H9 (cell line): ENCODE results near the gene CPXM2. TPM values are rescaled to one million over a fixed set of nuclear protein-coding genes. Genes with fewer than 3 reads are reported as not detected.
A peak's percentile ranks its signal among the peaks of the same experiment; 100 is the strongest.

ENCODE experiments used
- DNase-seq: peaks from one replicate; pipeline ENCODE4 v3.0.0-alpha.2; 2017
- H2AFZ ChIP-seq: one replicate; pipeline ENCODE4 v1.6.1; 2013; ENCODE audit warnings: mild to moderate bottlenecking, low read length, control low read depth, moderate library complexity
- H2AK5ac ChIP-seq: 2 replicates; pipeline ENCODE4 v1.6.1; 2013; ENCODE audit warnings: low read length, control low read depth, mixed read lengths; ENCODE audit not compliant: insufficient read length
- H2BK120ac ChIP-seq: one replicate; pipeline ENCODE4 v1.6.1; 2013; ENCODE audit warnings: low read depth, mild to moderate bottlenecking, low read length, control low read depth, inconsistent platforms; ENCODE audit not compliant: poor library complexity, severe bottlenecking
- H2BK12ac ChIP-seq: 2 replicates; pipeline ENCODE4 v1.6.1; 2013; ENCODE audit warnings: low read length, control low read depth, mixed read lengths, low read depth; ENCODE audit not compliant: insufficient read length
- H2BK15ac ChIP-seq: 2 replicates; pipeline ENCODE4 v1.6.1; 2013; ENCODE audit warnings: low read depth, low read length, control low read depth
- H2BK20ac ChIP-seq: one replicate; pipeline ENCODE4 v1.6.1; 2013; ENCODE audit warnings: low read depth, mild to moderate bottlenecking, low read length, control low read depth, inconsistent platforms; ENCODE audit not compliant: poor library complexity, severe bottlenecking
- H2BK5ac ChIP-seq: 2 replicates; pipeline ENCODE4 v1.6.1; 2013; ENCODE audit warnings: low read length, control low read depth, mixed read lengths; ENCODE audit not compliant: insufficient read length
- H3K14ac ChIP-seq: 2 replicates; pipeline ENCODE4 v1.6.1; 2013; ENCODE audit warnings: low read length, control low read depth; ENCODE audit not compliant: insufficient read depth
- H3K18ac ChIP-seq: 2 replicates; pipeline ENCODE4 v1.6.1; 2013; ENCODE audit warnings: low read depth, mild to moderate bottlenecking, mixed read lengths, low read length, control low read depth; ENCODE audit not compliant: insufficient read length
- H3K23ac ChIP-seq: 2 replicates; pipeline ENCODE4 v1.6.1; 2013; ENCODE audit warnings: low read length, control low read depth, mixed read lengths, low read depth; ENCODE audit not compliant: insufficient read length
- H3K23me2 ChIP-seq: 2 replicates; pipeline ENCODE4 v1.6.1; 2013; ENCODE audit warnings: low read depth, mild to moderate bottlenecking, mixed read lengths, low read length, control low read depth; ENCODE audit not compliant: insufficient read length, poor library complexity, severe bottlenecking
- H3K27ac ChIP-seq: 2 replicates; pipeline ENCODE4 v1.5.1; 2013; ENCODE audit warnings: low read length, control low read depth, mixed read lengths, low read depth; ENCODE audit not compliant: insufficient read length
- H3K27me3 ChIP-seq: 2 replicates; pipeline ENCODE4 v1.6.1; 2013; ENCODE audit warnings: low read length, control low read depth, inconsistent platforms; ENCODE audit not compliant: insufficient read depth
- H3K4ac ChIP-seq: 2 replicates; pipeline ENCODE4 v1.6.1; 2013; ENCODE audit warnings: low read depth, mild to moderate bottlenecking, control low read depth, inconsistent platforms, low read length, moderate library complexity
- H3K4me1 ChIP-seq: 2 replicates; pipeline ENCODE4 v1.6.1; 2013; ENCODE audit warnings: low read length, control low read depth, inconsistent platforms; ENCODE audit not compliant: insufficient read depth
- H3K4me2 ChIP-seq: 2 replicates; pipeline ENCODE4 v1.6.1; 2013; ENCODE audit warnings: low read length, control low read depth, mixed read lengths; ENCODE audit not compliant: insufficient read length, insufficient read depth
- H3K56ac ChIP-seq: 2 replicates; pipeline ENCODE4 v1.6.1; 2013; ENCODE audit warnings: low read depth, mild to moderate bottlenecking, mixed read lengths, low read length, control low read depth; ENCODE audit not compliant: insufficient read length
- H3K79me1 ChIP-seq: 2 replicates; pipeline ENCODE4 v1.6.1; 2013; ENCODE audit warnings: low read depth, mild to moderate bottlenecking, moderate library complexity, low read length, control low read depth, inconsistent platforms; ENCODE audit not compliant: insufficient read depth, poor library complexity, severe bottlenecking
- H3K79me2 ChIP-seq: 2 replicates; pipeline ENCODE4 v1.6.1; 2013; ENCODE audit warnings: low read length, control low read depth, inconsistent platforms; ENCODE audit not compliant: insufficient read depth
- H3K9ac ChIP-seq: 2 replicates; pipeline ENCODE4 v1.6.1; 2013; ENCODE audit warnings: low read length, control low read depth, mixed read lengths; ENCODE audit not compliant: insufficient read length; ENCODE audit errors: extremely low read depth
- H3K9me3 ChIP-seq: one replicate; pipeline ENCODE4 v1.6.1; 2013; ENCODE audit warnings: low read depth, low read length, inconsistent platforms; ENCODE audit not compliant: control insufficient read depth
- H3T11ph ChIP-seq: one replicate; pipeline ENCODE4 v1.6.1; 2013; ENCODE audit warnings: mild to moderate bottlenecking, low read length, control low read depth, inconsistent platforms
- H4K20me1 ChIP-seq: one replicate; pipeline ENCODE4 v1.6.1; 2013; ENCODE audit not compliant: control insufficient read depth, insufficient read length, insufficient read depth
- H4K5ac ChIP-seq: 2 replicates; pipeline ENCODE4 v1.6.1; 2013; ENCODE audit warnings: low read depth, mild to moderate bottlenecking, mixed read lengths, low read length, control low read depth; ENCODE audit not compliant: insufficient read length
- H4K8ac ChIP-seq: replicated peaks from 2 replicates; pipeline ENCODE4 v1.6.1; 2013; ENCODE audit warnings: low read length, control low read depth, mixed read lengths, low read depth; ENCODE audit not compliant: insufficient read length
- H4K91ac ChIP-seq: 2 replicates; pipeline ENCODE4 v1.6.1; 2013; ENCODE audit warnings: low read depth, mild to moderate bottlenecking, moderate library complexity, mixed read lengths, low read length, control low read depth; ENCODE audit not compliant: insufficient read length
- H3K27ac Mint-ChIP-seq, 3 experiments: 2 replicates in 2 of 3; 3 replicates in 1 of 3; pipeline ENCODE4 v1.8.0; 2020 to 2021; ENCODE audit warnings: mixed read lengths in 3 of 3, mild to moderate bottlenecking in 1 of 3, moderate library complexity in 1 of 3
- H3K27me3 Mint-ChIP-seq: 2 replicates; pipeline ENCODE4 v1.8.0; 2021; ENCODE audit warnings: low read depth, mild to moderate bottlenecking, moderate library complexity, mixed read lengths
- H3K36me3 Mint-ChIP-seq, 3 experiments: 2 replicates in 2 of 3; 3 replicates in 1 of 3; pipeline ENCODE4 v1.8.0; 2020 to 2021; ENCODE audit warnings: low read depth in 3 of 3, mixed read lengths in 3 of 3; ENCODE audit not compliant: insufficient read depth in 1 of 3
- H3K4me1 Mint-ChIP-seq, 2 experiments: 2 replicates each; pipeline ENCODE4 v1.8.0; 2020; ENCODE audit warnings: mixed read lengths in 2 of 2
- H3K4me3 Mint-ChIP-seq, 2 experiments: 2 replicates in 1 of 2; 3 replicates in 1 of 2; pipeline ENCODE4 v1.8.0; 2020 to 2021; ENCODE audit warnings: mild to moderate bottlenecking in 2 of 2, mixed read lengths in 2 of 2, moderate library complexity in 1 of 2
- H3K9me3 Mint-ChIP-seq, 2 experiments: 2 replicates in 1 of 2; 3 replicates in 1 of 2; pipeline ENCODE4 v1.8.0; 2020; ENCODE audit warnings: mild to moderate bottlenecking in 2 of 2, mixed read lengths in 2 of 2, moderate library complexity in 1 of 2
- WGBS: extraction: QIAGEN DNeasy Blood & Tissue Kit; methylation state at CpG from one replicate; pipeline ENCODE4 v1.1.7; 2013; ENCODE audit warnings: missing lambda C conversion rate, low lambda C conversion rate, mixed read lengths; ENCODE audit not compliant: insufficient read length; ENCODE audit errors: extremely low coverage; 5-methylcytosine and 5-hydroxymethylcytosine counted together
- total RNA-seq: library from RNA; stranded (reverse); gene quantifications from 2 replicates; pipeline ENCODE4 v1.2.1, GENCODE V29; 2021
- TF ChIP-seq, protein P1 (sequence below): fragments of 200-600 bp; sonication (generic); conservative IDR thresholded peaks from 3 replicates; pipeline ENCODE4 v1.8.0; 2021; ENCODE audit warnings: antibody characterized with exemption, mild to moderate bottlenecking

Gene CPXM2
- total RNA-seq, 1 experiment from 2014 or later, result 1.7 TPM

- Histone ChIP-seq H3K27ac (no peak overlapping the region), H2BK5ac (no peak overlapping the region), H3K23ac (no peak overlapping the region), H3K79me2 (no peaks in the 10 kb centered on the region), H3K4me1 (peaks cover 8% of the 10 kb centered on the region; the same call in 1 of the 2 replicates), H3K27me3 (no peaks in the 10 kb centered on the region), H3K23me2 (no peaks in the 10 kb centered on the region), H3K18ac (no peak overlapping the region), H3K9me3 (no peaks in the 10 kb centered on the region), H3K4me2 (no peak overlapping the region), H4K8ac (no peak overlapping the region), H3K56ac (no peak overlapping the region), H4K91ac (no peak overlapping the region), H2BK20ac (no peak overlapping the region), H3K14ac (no peak overlapping the region), H4K20me1 (no peaks in the 10 kb centered on the region), H2BK120ac (no peak overlapping the region), H2AK5ac (no peak overlapping the region), H3T11ph (no peak overlapping the region), H3K4ac (no peak overlapping the region), H2AFZ (no peak overlapping the region), H3K9ac (no peak overlapping the region), H2BK12ac (no peak overlapping the region), H2BK15ac (no peak overlapping the region), H4K5ac (no peak overlapping the region), H3K79me1 (no peaks in the 10 kb centered on the region)
- H3K9me3 Mint-ChIP-seq, result peaks cover 0 to 3% of the 10 kb centered on the region in 2 experiments; a peak in 1 of 5 replicates
- H3K4me1 Mint-ChIP-seq, result peaks cover 37 to 46% of the 10 kb centered on the region in 2 experiments
- peak overlapping the region in 1 of 2 experiments; percentile 17; a peak in 1 of 5 replicates for H3K4me3 Mint-ChIP-seq
- H3K36me3 Mint-ChIP-seq, result no peaks in the 10 kb centered on the region
- DNase-seq, result no peak
- WGBS, result no CpG with 5 or more reads among the region's 14 CpGs
- peaks cover 41% of the 10 kb centered on the region for H3K27me3 Mint-ChIP-seq
- H3K27ac Mint-ChIP-seq, result no peak overlapping the region
- TF ChIP-seq, protein P1, sequence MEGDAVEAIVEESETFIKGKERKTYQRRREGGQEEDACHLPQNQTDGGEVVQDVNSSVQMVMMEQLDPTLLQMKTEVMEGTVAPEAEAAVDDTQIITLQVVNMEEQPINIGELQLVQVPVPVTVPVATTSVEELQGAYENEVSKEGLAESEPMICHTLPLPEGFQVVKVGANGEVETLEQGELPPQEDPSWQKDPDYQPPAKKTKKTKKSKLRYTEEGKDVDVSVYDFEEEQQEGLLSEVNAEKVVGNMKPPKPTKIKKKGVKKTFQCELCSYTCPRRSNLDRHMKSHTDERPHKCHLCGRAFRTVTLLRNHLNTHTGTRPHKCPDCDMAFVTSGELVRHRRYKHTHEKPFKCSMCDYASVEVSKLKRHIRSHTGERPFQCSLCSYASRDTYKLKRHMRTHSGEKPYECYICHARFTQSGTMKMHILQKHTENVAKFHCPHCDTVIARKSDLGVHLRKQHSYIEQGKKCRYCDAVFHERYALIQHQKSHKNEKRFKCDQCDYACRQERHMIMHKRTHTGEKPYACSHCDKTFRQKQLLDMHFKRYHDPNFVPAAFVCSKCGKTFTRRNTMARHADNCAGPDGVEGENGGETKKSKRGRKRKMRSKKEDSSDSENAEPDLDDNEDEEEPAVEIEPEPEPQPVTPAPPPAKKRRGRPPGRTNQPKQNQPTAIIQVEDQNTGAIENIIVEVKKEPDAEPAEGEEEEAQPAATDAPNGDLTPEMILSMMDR, result no peak
Observed at GRCh38 chr10:123906884-123907652, 15.5 kb upstream of the CPXM2 start.
